OCI-M2 (cell line): Measurements from ENCODE around the gene ERO1B.

Source experiments
- DNase-seq: peaks from one replicate; lab custom pipeline; 2025; ENCODE audit not compliant: unreplicated experiment; lab: John Stamatoyannopoulos, UW

The ERO1B gene

GRCh38 chr1:236253918-236254637 is 27.7 kb downstream of the ERO1B start:
- DNase-seq = no peak

GRCh38 chr1:236253119-236253518 is 28.6 kb downstream of the ERO1B start:
- DNase-seq = no peak

DNA sequence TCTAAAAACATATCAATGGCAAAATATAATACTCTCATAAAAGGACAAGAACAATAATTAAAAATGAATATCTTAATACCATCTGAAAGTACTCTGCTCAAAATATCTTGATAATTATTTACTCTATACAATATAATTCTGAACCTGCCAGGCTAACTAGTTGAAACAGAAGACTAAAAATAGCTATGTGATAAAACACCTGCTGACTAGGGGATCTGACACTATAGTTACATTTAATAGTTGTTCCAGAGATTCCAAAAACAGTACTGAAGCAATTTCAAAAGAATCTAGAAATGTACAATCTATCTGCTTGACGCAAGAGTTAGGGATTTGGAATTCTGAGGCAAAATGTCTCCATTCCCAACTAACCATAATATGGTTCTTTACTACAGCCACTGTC is 30.2 kb downstream of the ERO1B start:
- DNase-seq = no peak

GRCh38 chr1:236247286-236247685 is 34.5 kb downstream of the ERO1B start:
- DNase-seq = no peak

DNA sequence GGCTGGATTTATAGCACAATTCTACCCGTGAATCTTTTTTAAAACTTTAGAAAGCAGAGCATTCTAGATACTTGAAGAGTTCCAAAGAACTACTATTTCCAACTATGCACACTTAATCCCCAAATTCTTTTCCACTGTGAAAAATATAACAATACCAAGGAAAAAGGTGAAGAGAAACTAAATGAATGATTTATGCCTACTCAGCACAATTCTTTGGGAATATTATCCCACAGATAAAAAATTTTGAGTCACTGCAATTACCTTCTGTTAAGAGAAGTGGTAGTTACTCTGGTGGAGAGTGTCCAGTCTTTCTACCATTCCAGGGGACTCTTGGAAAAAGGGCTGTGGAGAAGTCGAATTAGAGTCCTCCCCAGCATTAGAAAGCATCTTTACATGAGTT is 39.2 kb downstream of the ERO1B start:
- no peak for DNase-seq

DNA sequence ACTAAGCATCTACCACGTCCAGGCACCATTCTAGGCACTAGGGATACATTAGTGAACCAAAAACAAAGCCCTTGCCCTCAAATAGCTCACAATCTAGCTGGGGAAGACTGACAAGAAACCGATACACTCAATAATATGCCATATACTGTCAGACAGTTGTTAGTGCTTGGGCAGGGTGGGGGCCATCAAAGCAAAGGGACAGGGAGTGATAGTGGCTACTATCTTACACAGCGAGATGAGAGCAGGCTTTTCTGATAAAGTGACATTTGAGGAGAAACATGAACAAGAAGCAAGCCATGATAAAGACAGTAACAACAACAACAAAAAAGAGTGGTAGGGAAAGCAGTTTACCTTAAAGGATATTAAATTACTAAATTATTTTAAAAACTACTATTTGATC is 41.1 kb downstream of the ERO1B start:
- DNase-seq = no peak

DNA sequence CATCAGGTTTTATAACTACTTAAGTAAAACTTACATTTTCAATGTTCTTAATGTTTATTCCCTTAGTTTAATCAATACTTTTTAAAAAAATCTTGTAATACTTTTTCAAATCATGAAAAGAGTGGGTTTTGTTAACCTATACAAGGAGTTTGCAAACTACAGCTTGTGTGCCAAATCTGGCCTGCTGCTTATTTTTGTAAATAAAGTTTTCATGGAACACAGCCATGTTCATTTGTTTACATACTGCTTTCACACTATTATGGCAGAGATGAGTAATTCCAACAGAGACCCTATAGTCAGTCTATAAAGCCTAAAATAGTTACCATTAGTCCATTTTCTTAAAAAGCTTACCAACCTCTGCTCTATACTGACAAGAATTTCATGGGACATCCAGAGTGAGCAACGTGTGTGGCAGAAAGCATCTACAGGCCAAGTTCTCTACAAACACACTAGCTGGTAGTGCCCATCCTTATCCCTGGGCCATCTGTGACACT is 42.6 kb downstream of the ERO1B start:
- DNase-seq = no peak

- no peak for DNase-seq
Observed at GRCh38 chr1:236235116-236235515, 46.6 kb downstream of the ERO1B start.

DNA sequence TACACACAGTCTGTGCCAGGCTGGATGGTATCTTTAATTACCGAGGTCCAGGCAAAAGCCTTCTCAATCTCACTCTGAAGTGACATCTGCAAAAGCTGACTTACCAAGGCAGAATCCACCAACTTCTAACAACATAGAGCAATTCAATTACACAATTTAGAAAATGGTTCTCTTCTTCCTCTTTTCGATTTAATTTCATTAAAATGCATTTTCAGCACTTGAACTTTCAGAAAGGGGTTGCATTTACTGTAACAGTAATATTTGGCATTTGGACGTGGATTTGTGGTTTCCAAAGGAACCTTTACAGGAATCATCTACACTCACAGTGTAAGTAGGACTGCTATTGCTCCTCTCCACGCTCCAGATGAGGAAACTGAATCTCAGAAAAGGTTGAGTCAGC is 53.3 kb downstream of the ERO1B start:
- no peak for DNase-seq

DNA sequence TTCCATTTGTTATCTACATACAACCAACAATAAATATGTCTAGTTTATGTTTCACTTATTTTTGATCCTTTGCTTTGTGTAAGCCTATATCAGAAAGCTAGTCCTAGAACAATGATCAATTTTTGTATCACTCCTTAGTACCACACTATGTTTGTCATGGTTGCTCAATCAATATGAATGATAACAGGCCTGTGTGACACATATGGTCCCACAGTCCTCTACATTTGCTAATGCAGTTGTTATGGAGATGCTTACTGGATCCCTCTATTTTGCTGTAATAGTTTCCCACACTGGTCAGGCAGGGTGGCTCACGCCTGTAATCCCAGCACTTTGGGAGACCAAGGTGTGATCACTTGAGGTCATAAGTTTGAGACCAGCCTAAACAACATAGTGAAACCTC is 59.1 kb downstream of the ERO1B start:
- no peak for DNase-seq

- DNase-seq = no peak
Observed at GRCh38 chr1:236220473-236220872, 61.3 kb downstream of the ERO1B start.

GRCh38 chr1:236214761-236215160 is 67.0 kb downstream of the ERO1B start:
- no peak for DNase-seq

GRCh38 chr1:236213534-236213933 is 68.2 kb downstream of the ERO1B start:
- no peak for DNase-seq

DNA sequence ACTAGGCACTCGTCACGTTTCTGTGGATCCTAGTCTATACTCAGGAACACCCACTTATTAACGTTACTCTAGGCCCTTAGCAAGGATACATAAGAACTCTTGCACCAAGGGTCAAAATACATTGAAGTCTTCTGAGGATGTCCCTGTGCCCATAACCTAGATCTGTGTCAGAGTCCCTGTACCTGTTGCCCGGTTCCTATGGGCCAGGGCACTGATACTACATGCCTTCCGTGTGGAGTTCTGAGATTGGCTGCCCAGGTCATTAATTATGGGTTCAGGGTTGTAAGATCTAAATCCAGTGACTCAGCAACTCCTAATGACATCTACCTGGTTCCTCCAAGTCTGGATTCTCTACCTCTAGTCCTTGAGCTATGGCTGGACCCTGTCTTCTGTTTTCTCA is 69.9 kb downstream of the ERO1B start:
- DNase-seq = no peak

GRCh38 chr1:236209713-236210112 is 72.0 kb downstream of the ERO1B start:
- no peak for DNase-seq

DNA sequence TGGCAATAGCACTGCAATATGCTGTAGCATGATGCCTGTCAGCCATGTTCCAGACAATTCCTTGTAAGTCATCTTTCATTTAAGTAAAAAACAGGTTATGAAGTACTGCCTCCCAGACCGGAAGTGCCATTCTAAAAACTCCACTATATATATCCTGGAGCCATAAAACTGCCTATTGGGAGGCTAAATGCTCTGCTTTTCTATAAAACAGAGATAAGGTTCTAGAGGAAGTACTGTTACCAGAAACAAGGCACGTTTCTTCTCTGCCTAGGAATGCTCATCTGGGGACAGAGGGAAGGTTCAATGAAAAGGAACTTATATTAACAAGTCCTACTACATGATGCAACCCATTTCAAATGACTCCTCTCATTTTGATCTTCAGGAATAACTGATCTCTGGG is 72.6 kb downstream of the ERO1B start:
- no peak for DNase-seq

DNA sequence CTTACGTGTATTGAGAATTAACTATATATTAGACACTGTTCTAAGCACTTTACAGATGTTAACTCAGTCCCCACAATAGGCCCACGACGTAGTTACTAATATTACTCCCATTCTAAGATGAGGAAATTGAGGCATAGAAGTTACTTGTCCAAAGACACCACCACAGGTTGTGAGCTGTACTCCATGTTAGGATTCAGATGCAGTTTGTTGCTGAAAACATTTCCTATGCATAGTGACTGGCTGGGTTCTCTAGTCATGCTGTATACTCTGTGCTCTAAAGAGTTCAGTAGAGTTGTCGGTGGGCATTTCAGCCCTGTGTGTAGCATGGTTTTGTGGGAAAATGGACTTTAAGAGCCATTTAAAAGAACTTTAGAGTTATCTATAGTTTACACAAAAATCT is 74.2 kb downstream of the ERO1B start:
- no peak for DNase-seq

DNA sequence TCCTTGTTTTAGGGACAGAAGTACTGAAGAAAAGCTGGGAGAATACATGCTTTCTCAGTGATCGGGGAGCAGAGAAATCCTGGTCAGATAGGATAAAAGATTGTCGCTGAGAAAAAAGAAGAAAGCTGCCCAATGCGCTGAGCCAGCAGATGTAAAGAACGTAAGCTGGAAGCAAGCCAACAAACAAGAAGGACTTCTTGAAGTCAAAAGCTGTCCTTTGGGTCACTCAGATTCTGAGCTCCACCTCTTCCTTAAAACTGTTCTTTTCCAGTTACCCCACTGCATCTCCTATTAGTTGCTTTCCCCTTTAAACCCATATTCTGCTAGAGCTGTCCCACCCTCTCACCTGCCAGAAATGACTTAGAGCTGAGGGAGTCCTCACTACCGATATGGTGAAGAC is 74.6 kb downstream of the ERO1B start:
- no peak for DNase-seq

GRCh38 chr1:236206548-236206947 is 75.2 kb downstream of the ERO1B start:
- no peak for DNase-seq

DNA sequence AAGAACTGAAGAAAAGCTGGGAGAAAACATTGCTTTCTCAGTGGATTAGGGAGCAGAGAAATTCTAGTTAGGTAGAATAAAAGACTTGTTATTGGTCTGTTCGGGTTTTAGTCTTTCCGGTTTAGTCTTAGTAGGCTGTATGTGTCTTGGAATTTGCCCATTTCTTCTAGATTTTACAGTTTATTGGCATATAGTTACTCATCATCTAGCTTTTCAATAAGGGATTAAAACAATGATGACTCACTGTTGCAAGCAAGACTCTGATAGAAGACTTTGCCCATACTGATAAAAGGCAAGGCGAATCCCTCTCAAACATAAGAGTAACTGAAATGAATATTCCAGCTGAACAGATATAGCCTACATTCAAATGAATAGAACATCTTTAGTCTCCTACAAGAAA is 77.1 kb downstream of the ERO1B start:
- DNase-seq = no peak

GRCh38 chr1:236204039-236204438 is 77.7 kb downstream of the ERO1B start:
- DNase-seq = no peak

DNA sequence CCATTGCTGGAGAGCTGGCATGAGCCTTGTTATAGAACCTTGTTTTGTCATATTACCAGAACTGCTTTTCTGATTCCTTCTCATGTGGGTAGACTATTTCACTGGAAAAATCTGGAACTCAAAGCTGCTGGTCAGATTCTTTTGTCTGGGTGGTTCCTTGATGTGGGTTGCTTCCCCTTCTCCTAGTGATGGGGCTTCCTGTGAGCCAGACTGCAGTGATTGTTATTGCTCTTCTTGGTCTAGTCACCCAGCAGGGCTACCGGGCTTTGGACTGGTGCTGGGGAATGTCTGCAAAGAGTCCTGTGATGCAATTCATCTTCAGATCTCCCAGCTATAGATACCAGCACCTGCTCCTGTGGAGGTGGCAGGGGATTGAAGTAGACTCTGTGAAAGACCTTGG is 80.0 kb downstream of the ERO1B start:
- DNase-seq = no peak

DNA sequence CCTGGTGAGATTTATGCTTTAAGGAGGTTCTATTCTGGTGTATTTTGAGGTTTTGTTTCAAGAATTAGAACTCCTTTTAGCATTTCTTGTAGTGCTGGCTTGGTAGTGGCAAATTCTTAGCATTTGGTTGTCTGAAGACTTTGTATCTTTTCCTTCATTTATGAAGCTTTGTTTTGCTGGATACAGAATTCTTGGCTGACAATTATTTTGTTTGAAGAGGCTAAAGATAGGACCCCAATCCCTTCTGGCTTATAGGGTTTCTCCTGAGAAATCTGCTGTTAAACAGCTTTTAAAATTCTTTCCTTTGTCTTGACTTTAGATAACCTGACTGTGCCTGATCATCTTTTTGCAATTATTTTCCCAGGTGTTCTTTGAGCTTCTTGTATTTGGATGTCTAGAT is 80.8 kb downstream of the ERO1B start:
- DNase-seq = no peak
